Non-pigmented ciliary epithelial cell (primary cell): Measurements from ENCODE around the gene PPP6R2.

Experiments
- DNase-seq: peaks from one replicate; pipeline ENCODE4 v3.0.0-alpha.2; 2010; ENCODE audit warnings: low read depth

Gene PPP6R2

GRCh38 chr22:50342651-50343540, at the start of gene PPP6R2:
PPP6R2 (plus strand) TSS chr22:50343327; CDS start chr22:50393909, 50,582 bp downstream.
- DNase-seq: no peak

DNA sequence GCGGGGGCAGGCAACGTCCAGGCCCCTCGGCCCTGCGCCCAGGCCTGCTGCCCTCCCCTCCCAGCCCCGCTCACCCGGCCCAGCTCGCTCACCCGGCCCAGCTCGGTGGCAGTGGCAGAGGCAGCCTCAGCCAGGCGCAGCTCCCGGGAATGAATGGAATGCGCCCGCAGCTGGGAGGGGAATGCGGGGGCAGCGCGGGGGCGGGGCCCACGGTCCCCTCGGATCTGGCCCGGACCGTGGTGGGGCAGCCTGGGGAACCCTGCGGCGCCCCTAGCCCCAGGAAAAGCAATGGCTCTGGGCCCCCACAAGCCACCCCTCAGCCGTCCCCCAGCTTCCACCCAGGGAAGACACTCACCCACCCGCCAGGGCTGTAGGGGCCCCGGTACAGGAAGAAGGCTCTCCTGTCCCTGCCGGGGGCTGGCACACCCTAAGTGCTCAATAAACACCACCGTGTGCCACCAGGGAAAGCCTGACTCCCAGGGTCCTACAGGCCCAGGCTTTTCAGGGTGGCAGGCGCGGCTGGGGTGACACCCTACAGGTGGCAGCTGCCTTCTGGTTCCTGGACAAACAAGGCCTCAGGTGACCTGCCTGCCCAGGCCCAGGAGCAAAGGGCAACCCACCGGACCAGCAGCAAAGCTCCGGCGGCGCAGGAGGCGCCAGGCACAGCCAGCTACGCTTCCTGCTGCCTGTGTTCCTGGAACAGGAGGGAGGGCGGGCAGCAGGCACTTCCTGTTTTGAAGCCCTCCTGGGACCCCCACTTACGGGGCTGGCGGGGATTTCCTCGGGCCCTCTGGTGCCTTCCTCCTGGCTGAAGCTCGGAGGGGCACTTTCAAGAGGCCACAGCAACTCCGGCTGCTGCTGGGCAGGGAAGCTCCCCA, 49.4 kb upstream of the PPP6R2 start:
- DNase-seq: no peak

- no peak for DNase-seq
Measured at GRCh38 chr22:50294319-50294656, 48.8 kb upstream of the PPP6R2 start.

GRCh38 chr22:50296658-50297490, 46.3 kb upstream of the PPP6R2 start:
- no peak for DNase-seq

DNA sequence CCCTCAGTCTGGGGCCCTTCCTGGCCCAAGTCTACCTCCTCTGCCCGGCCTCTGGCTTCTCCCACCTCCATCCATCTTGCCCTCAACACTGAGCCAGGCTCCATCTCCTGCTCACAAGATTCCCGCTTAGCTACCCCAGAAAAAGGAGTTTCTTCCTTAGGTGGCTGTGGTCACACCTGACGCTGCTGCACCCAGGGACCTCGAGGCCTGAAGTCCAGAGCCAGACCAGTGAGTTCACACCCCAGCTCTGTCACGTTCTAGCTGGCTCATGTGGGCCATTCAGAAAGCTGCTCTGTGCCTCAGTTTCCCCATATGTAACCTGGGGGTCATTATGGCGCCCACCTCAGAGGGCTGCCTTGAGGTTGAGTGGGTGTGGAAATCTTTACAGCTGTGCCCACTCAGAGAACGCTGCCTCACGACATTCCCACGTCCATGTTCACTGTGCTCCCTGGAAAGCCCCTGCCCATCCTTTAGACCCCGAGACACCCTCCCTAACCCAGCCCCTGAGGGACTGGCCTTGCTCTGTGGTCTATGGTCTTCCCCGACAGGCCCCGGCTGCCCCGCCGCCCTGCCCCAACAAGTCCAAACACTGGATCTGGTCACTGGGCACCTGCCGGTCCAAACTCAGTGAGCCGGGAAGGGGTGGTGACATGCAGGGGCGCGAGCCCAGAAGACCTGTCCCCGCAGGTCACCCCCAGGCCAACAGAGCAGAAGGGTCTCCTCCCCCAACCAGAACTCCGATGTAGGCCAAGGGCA, 45.4 kb upstream of the PPP6R2 start:
- DNase-seq: no peak

- no peak for DNase-seq
Measured at GRCh38 chr22:50298266-50298637, 44.9 kb upstream of the PPP6R2 start.

DNA sequence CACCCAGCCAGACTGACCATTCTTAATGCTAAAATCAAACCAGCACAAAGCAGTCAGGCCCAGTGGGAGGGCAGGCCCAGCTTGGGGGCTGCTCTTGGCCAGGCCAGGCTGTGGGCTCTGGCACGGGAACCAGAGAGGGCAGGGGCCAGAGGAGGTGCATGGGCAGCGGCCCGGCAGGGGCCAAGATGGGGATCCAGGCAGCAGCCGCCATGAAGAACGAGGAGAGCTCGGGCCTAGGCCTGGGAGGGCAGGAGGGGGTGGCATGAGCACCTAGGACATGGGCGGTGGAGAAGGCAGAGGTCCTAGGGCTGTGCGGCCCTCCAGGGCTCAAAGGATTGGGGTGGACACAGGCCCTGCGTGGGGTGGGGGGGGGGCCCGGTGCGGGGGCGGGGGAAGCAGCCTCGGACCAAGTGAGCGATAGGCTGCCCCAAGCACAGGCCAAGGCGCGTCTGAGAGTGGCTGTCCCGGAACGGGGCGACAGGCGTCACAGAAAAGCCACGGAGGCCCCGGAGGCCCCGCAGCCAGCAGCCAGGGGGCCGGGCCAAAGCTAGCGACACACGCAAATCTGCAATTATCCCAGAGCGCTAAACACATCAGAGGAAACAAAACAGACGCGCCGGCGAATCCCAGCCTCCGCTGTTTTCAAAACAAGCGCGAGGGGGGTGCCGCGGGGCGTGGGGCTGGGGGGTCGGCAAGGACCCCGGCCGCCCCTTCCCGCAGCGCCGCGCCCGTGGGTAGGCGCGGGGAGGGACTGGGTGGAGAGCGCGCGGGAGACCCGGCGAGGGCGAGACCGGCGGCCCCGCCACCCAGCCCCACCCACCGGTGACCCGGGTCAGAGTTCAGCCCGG, 44.0 kb upstream of the PPP6R2 start:
- no peak for DNase-seq

- no peak for DNase-seq
Measured at GRCh38 chr22:50299785-50300619, 43.1 kb upstream of the PPP6R2 start.

GRCh38 chr22:50300620-50301257, 42.4 kb upstream of the PPP6R2 start:
- no peak for DNase-seq

DNA sequence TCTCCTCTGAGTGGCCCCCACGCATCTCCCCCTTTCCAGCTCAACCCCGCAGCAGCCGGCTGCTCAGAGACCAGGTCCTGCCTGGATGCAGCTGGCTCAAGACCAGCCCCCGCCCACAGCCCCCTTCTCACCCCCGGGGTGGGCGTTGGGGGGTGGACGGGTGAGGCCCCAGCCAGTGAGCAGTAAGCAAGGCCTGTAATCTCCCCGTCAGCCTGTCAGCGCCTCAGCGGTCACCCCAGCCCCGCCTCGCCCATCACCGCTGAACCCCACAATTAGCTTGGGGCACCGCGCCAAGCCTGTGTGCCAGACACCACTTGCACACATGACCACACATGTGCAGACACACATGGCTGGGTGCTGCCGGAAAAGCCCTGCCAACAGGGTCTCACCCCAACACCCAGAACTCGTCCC, 41.5 kb upstream of the PPP6R2 start:
- DNase-seq: no peak

GRCh38 chr22:50302041-50302541, 41.0 kb upstream of the PPP6R2 start:
- no peak for DNase-seq

DNA sequence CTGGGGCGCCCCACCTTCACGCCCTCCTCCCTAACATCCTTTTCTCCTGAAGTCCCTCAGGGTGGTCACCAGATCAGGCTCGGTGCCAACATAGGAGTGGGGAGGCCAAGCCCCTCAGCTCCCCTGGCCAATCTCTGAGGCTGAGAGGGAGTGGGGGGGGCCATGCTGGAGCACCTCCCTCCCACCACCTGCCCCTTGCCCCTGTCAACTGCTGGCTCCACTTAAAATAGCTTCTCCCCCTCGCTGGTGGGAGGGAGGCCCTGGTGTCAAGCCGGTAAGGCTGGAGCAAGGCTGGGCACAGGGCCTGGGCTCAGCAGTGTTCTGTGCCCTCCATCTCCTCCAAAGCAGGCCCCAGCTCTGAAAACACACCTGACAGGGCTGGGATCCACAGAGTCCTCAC, 40.6 kb upstream of the PPP6R2 start:
- DNase-seq: no peak

DNA sequence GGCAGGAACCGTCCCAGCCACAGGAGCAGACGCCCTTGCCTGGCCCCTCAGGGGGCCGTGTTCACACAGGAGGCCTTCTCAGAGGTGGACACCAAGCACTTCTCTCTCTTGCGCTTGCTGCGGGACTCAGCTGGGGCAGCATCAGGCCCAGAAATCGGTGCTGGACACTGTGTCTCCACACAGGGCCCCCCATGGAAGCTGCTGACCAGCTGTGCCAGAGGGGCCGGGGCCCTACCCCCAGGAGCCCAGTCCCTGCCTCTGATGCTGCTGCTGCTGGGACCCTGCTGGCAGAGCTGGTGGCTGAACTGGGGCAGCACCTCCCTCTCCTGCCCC, 39.6 kb upstream of the PPP6R2 start:
- no peak for DNase-seq

GRCh38 chr22:50303848-50304527, 39.1 kb upstream of the PPP6R2 start:
- no peak for DNase-seq

DNA sequence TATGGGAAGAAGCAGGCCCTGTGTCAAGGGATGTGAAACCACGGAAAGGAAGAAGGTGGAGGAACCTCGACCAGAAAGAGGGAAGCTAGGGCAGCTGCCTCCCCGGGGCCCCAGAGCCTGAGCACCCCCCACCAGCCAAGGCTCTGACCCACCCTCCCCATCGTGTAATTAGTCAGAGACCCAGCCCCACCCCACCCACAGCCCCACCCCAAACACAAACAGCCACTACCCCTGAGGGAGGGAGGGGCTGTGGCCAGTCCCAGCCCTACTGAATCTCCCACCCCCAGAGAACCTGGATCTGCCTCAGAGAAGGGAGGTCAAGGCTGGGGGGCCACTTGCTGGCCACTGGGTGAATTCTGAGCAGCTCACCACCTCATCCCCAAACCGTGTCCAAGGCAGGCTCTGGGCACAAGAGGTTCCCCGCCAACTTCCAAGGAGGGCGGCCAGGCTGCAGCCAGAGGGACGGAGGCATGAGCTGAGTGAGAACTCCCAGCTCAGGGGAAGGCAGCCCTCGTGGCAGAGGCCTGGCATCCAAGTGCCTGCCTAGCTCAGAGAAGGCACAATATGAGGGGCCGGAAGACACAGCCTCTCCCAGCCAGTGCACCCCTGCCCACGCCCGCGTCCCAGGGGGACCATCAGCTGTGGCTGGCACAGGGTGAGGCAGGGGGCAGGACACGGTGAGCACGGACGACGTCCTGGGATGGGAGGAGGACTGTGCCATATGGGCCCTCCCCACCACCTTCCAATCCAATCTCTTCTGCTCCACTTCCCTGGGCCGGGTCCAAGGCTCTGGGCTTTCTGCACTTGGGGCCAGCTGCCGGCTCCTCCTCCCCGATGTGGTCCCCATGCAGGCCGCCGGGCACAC, 38.4 kb upstream of the PPP6R2 start:
- no peak for DNase-seq

DNA sequence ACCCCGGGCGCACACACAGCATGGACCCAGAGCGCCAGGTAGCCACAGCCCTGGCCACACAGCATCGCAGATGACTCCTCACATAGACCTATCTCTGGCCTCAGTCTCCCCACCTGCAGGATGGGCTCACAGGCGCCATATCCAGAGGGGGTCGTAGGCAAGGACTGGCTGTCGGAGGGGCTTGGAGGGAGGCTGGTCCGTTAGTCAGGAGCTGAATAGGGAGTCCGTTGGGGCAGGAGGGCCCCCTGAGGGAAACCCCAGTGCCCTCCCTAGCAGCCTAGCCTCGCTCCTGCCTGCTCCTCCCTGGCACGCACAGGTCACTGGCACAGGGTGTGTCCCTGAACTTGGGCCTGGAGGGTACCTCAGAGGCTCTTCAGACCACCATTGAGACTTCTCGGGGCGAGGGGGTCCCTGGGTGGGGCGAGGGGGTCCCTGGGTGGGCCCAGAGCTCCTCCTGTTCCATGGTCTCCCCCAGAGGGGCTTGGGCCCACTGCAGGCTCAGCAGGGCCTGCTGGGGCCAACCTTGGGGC, 37.7 kb upstream of the PPP6R2 start:
- DNase-seq: no peak

- peak; percentile 76 for DNase-seq
Measured at GRCh38 chr22:50305923-50306566, 37.1 kb upstream of the PPP6R2 start.
